HG03135 (cell line): ENCODE results near the gene N4BP2L1.
A peak's percentile ranks its signal among the peaks of the same experiment; 100 is the strongest.

ENCODE experiments used
- ATAC-seq: cut with Tn5 transposase; IDR thresholded peaks from one replicate; pipeline ENCODE4 v1.9.1; 2021; ENCODE audit warnings: mild to moderate bottlenecking, moderate library complexity; ENCODE audit not compliant: unreplicated experiment

N4BP2L1 gene

GRCh38 chr13:32432856-32433255 lies 4.9 kb upstream of the N4BP2L1 start:
- ATAC-seq = no peak

- no peak for ATAC-seq
Measured at GRCh38 chr13:32431361-32431760, 3.4 kb upstream of the N4BP2L1 start.

- ATAC-seq = no peak
Measured at GRCh38 chr13:32430018-32430747, 2.3 kb upstream of the N4BP2L1 start.

- ATAC-seq = no peak
Measured at GRCh38 chr13:32429433-32429909, 1.5 kb upstream of the N4BP2L1 start.

GRCh38 chr13:32428581-32429432 lies 877 bp upstream of the N4BP2L1 start:
- ATAC-seq = no peak

GRCh38 chr13:32426990-32427851 lies 709 bp downstream of the N4BP2L1 start:
- ATAC-seq = peak; percentile 10

- ATAC-seq = peak; percentile 41
Measured at GRCh38 chr13:32426191-32426989, 1.5 kb downstream of the N4BP2L1 start.

GRCh38 chr13:32425158-32425557 lies 2.8 kb downstream of the N4BP2L1 start:
- ATAC-seq = no peak

GRCh38 chr13:32423592-32423991 lies 4.3 kb downstream of the N4BP2L1 start:
- no peak for ATAC-seq

- ATAC-seq = no peak
Measured at GRCh38 chr13:32419862-32420261, 8.1 kb downstream of the N4BP2L1 start.

- ATAC-seq = no peak
Measured at GRCh38 chr13:32417995-32418394, 9.9 kb downstream of the N4BP2L1 start.

GRCh38 chr13:32415019-32415418 lies 12.9 kb downstream of the N4BP2L1 start:
- ATAC-seq = no peak

GRCh38 chr13:32414580-32414979 lies 13.3 kb downstream of the N4BP2L1 start:
- ATAC-seq = no peak

- no peak for ATAC-seq
Measured at GRCh38 chr13:32413284-32413683, 14.6 kb downstream of the N4BP2L1 start.

GRCh38 chr13:32409561-32410421 lies 18.1 kb downstream of the N4BP2L1 start:
- no peak for ATAC-seq

GRCh38 chr13:32409001-32409313 lies 19.0 kb downstream of the N4BP2L1 start:
- no peak for ATAC-seq

GRCh38 chr13:32408296-32409000 lies 19.5 kb downstream of the N4BP2L1 start:
- ATAC-seq = no peak

- ATAC-seq = no peak
Measured at GRCh38 chr13:32407854-32408253, 20.1 kb downstream of the N4BP2L1 start.

- ATAC-seq = no peak
Measured at GRCh38 chr13:32403108-32403507, 24.8 kb downstream of the N4BP2L1 start.
